Caco-2 (cell line): ENCODE measurements around the gene TPST2. TPM values are rescaled to one million over a fixed set of nuclear protein-coding genes. Genes with fewer than 3 reads are reported as not detected.

Experiments
- BruUV-seq: library from RNA; stranded (reverse); fragments of 400-500 nt; replicated peaks from 2 replicates; lab custom pipeline; 2021; lab: Mats Ljungman, UMichigan
- CTCF ChIA-PET: fragments of 300-600 bp; sonication (Branson Sonifier 250); formaldehyde crosslinking; loops from one replicate; lab custom pipeline; 2022; ENCODE audit warnings: antibody characterized with exemption; lab: Charles Lee
- POLR2A ChIA-PET: fragments of 300-600 bp; sonication (Branson Sonifier 250); formaldehyde crosslinking; loops from one replicate; lab custom pipeline; 2022; ENCODE audit warnings: antibody characterized with exemption; lab: Charles Lee
- DNase-seq, 2 experiments: peaks; one replicate each; pipeline versions ENCODE4 v3.0.0 to v3.0.0-alpha.2; 2020 to 2022
- H3K27me3 ChIP-seq: replicated peaks from 2 replicates; pipeline ENCODE4 v1.6.0; 2011; ENCODE audit warnings: low read length; ENCODE audit not compliant: control insufficient read depth, insufficient read depth
- H3K36me3 ChIP-seq: 2 replicates; pipeline ENCODE4 v1.5.1; 2011; ENCODE audit warnings: low read length; ENCODE audit not compliant: control insufficient read depth, insufficient read depth
- H3K4me1 ChIP-seq: fragments of 250-450 bp; sonication (Bioruptor Pico); 2 replicates; pipeline ENCODE4 v1.5.1; 2020; ENCODE audit warnings: mild to moderate bottlenecking
- H3K4me3 ChIP-seq: 2 replicates; pipeline ENCODE4 v1.5.1; 2011; ENCODE audit warnings: low read depth, mild to moderate bottlenecking, control low read depth, low read length
- H3K9me3 ChIP-seq: fragments of 250-450 bp; sonication (Bioruptor Pico); 2 replicates; pipeline ENCODE4 v1.5.1; 2020; ENCODE audit warnings: mild to moderate bottlenecking, moderate library complexity
- H3K27ac Mint-ChIP-seq: one replicate; pipeline ENCODE4 v1.8.0; 2022; ENCODE audit warnings: mixed read lengths; ENCODE audit not compliant: unreplicated experiment
- H3K27me3 Mint-ChIP-seq: one replicate; pipeline ENCODE4 v1.8.0; 2022; ENCODE audit warnings: mixed read lengths; ENCODE audit not compliant: insufficient read depth, unreplicated experiment
- H3K36me3 Mint-ChIP-seq: one replicate; pipeline ENCODE4 v1.8.0; 2022; ENCODE audit warnings: mild to moderate bottlenecking, mixed read lengths; ENCODE audit not compliant: insufficient read depth, unreplicated experiment
- H3K4me1 Mint-ChIP-seq: one replicate; pipeline ENCODE4 v1.8.0; 2022; ENCODE audit warnings: low read depth, mixed read lengths; ENCODE audit not compliant: unreplicated experiment
- H3K4me3 Mint-ChIP-seq: one replicate; pipeline ENCODE4 v1.8.0; 2022; ENCODE audit warnings: mild to moderate bottlenecking, moderate library complexity, mixed read lengths; ENCODE audit not compliant: unreplicated experiment
- H3K9me3 Mint-ChIP-seq: one replicate; pipeline ENCODE4 v1.8.0; 2022; ENCODE audit warnings: mixed read lengths; ENCODE audit not compliant: unreplicated experiment
- intact Hi-C: fragments of 100-400 bp; cut with micrococcal nuclease; formaldehyde crosslinking; loops from one replicate; pipeline ENCODE4 v1.10.0; 2022; ENCODE audit not compliant: unreplicated experiment
- total RNA-seq: library from RNA; stranded (reverse); gene quantifications from 2 replicates; pipeline ENCODE4 v1.2.3, GENCODE V29; 2022
- TF ChIP-seq, protein P1 (sequence below), 2 experiments: fragments of 200-600 bp in 1 of 2; IDR thresholded peaks; 1 replicate in 1 of 2; 2 replicates in 1 of 2; pipeline versions ENCODE4 v1.5.1 to v1.8.0; 2011 to 2022; ENCODE audit warnings: antibody characterized with exemption in 1 of 2, control low read depth in 1 of 2, inconsistent platforms in 1 of 2, low read depth in 1 of 2, low read length in 1 of 2, mild to moderate bottlenecking in 1 of 2, moderate library complexity in 1 of 2; ENCODE audit not compliant: insufficient read depth in 1 of 2, severe bottlenecking in 1 of 2, unreplicated experiment in 1 of 2

Gene TPST2
- total RNA-seq, 1 experiment from 2014 or later: 9.5 TPM

DNA sequence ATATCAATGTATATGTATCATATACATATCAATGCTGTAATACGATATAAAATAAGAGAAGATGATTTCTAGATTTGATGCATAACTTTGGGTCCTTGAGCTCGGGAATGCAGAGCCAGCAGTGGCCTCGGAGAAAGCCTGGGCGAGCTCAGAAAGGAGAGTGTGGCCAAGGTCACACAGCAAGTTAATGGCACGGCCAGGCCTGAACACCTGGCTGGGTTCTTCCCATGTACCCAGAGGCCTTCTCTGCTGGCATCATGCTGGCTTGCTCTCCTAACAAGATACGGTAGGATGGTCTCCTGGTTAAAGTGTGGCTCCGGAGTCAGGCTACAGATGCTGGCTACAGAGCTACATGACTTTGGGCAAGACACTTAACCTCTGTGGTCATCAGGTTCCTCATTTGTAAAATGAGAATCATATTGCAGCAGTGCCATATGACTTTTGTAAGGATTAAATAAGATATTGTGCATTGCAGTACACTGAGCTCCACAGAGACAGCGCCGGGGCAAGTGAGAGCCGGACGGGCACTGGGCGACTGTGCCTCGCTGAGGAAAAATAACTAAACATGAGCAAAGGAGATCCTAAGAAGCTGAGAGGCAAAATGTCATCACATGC lies 29.9 kb downstream of the TPST2 start:
- no peaks in the 10 kb centered on the region for H3K4me1 ChIP-seq
- POLR2A ChIA-PET: no interaction called here
- CTCF ChIA-PET: no interaction called here
- TF ChIP-seq, protein P1, sequence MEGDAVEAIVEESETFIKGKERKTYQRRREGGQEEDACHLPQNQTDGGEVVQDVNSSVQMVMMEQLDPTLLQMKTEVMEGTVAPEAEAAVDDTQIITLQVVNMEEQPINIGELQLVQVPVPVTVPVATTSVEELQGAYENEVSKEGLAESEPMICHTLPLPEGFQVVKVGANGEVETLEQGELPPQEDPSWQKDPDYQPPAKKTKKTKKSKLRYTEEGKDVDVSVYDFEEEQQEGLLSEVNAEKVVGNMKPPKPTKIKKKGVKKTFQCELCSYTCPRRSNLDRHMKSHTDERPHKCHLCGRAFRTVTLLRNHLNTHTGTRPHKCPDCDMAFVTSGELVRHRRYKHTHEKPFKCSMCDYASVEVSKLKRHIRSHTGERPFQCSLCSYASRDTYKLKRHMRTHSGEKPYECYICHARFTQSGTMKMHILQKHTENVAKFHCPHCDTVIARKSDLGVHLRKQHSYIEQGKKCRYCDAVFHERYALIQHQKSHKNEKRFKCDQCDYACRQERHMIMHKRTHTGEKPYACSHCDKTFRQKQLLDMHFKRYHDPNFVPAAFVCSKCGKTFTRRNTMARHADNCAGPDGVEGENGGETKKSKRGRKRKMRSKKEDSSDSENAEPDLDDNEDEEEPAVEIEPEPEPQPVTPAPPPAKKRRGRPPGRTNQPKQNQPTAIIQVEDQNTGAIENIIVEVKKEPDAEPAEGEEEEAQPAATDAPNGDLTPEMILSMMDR (IDR thresholded peaks at IDR 0.05; ENCODE audit: insufficient read depth in 1 of 2, low read depth in 1 of 2, low read length in 1 of 2, severe bottlenecking in 1 of 2, unreplicated experiment in 1 of 2): no peak
- Mint-ChIP-seq H3K27ac (no peak overlapping the region), H3K9me3 (no peaks in the 10 kb centered on the region), H3K4me1 (no peaks in the 10 kb centered on the region), H3K36me3 (no peaks in the 10 kb centered on the region), H3K27me3 (no peaks in the 10 kb centered on the region), H3K4me3 (no peak overlapping the region)
- no peaks in the 10 kb centered on the region for H3K27me3 ChIP-seq
- no peaks in the 10 kb centered on the region for H3K9me3 ChIP-seq
- H3K36me3 ChIP-seq: no peaks in the 10 kb centered on the region
- intact Hi-C loops: no loop called here
- DNase-seq: no peak
- no peak overlapping the region for H3K4me3 ChIP-seq
- BruUV-seq: no TSS peak

DNA sequence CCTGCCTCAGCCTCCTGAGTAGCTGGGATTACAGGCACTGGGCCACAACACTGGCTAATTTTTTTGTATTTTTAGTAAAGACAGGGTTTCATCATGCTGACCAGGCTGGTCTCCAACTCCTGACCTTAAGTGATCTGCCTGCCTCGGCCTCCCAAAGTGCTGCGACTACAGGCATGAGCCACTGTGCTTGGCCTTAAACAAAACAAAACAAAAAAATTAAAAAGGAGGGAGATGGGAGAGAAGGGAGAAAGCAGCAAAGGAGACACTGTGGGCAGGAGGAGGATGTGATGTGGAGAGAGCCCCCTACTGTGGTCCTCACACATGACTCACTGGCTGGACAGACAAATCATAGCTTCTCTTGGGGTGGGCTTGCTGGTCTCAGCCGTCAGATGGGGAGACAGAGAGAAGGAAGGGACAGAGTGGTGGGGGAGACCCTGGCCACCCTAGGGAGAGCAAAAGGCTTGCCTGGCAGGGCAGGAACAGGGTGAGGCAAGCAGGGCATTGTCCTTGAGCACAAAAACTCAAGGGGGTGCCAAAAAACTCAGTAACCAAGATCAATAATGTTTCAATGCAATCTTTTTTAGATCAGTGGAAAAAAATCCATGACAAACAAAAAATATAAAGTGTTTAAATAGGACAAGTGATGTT lies 31.6 kb downstream of the TPST2 start:
- H3K27ac Mint-ChIP-seq: peak overlapping the region; percentile 34
- Histone ChIP-seq H3K27me3 (no peaks in the 10 kb centered on the region), H3K9me3 (no peaks in the 10 kb centered on the region), H3K4me1 (no peaks in the 10 kb centered on the region), H3K36me3 (no peaks in the 10 kb centered on the region), H3K4me3 (no peak overlapping the region)
- H3K4me1 Mint-ChIP-seq: no peaks in the 10 kb centered on the region
- H3K9me3 Mint-ChIP-seq: no peaks in the 10 kb centered on the region
- ChIA-PET POLR2A (no interaction called here), CTCF (no interaction called here)
- TF ChIP-seq, protein P1 (IDR thresholded peaks at IDR 0.05; ENCODE audit: insufficient read depth in 1 of 2, low read depth in 1 of 2, low read length in 1 of 2, severe bottlenecking in 1 of 2, unreplicated experiment in 1 of 2): no peak
- no TSS peak for BruUV-seq
- DNase-seq: no peak
- no peak overlapping the region for H3K4me3 Mint-ChIP-seq
- H3K27me3 Mint-ChIP-seq: no peaks in the 10 kb centered on the region
- no peaks in the 10 kb centered on the region for H3K36me3 Mint-ChIP-seq
- intact Hi-C loops: no loop called here

DNA sequence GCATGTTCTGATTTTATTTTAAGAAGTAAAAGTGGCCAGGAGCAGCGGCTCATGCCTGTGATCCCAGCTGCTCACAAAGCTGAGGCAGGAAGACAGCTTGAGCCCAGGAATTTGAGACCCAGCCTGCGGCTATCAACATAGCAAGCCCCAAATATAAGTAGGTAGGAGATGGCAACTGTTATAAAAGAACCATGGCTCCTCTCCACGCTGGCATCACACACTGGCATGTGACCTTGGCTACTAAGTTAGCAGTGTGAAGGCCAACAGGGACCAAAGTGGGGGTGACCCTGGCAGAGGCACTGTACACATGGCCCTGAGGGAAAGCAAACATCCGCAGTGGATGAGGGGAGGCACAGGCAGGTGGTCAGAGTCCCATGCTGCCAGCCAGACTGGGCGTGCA lies 33.0 kb downstream of the TPST2 start:
- Mint-ChIP-seq H3K27ac (no peak overlapping the region), H3K4me3 (no peak overlapping the region), H3K9me3 (no peaks in the 10 kb centered on the region), H3K27me3 (no peaks in the 10 kb centered on the region), H3K4me1 (no peaks in the 10 kb centered on the region), H3K36me3 (no peaks in the 10 kb centered on the region)
- Histone ChIP-seq H3K4me3 (no peak overlapping the region), H3K9me3 (no peaks in the 10 kb centered on the region), H3K27me3 (no peaks in the 10 kb centered on the region), H3K4me1 (no peaks in the 10 kb centered on the region), H3K36me3 (no peaks in the 10 kb centered on the region)
- intact Hi-C loops: no loop called here
- POLR2A ChIA-PET: no interaction called here
- no TSS peak for BruUV-seq
- CTCF ChIA-PET: no interaction called here
- TF ChIP-seq, protein P1 (IDR thresholded peaks at IDR 0.05; ENCODE audit: insufficient read depth in 1 of 2, low read depth in 1 of 2, low read length in 1 of 2, severe bottlenecking in 1 of 2, unreplicated experiment in 1 of 2): no peak
- DNase-seq: no peak
